DOHH2 (cell line): ENCODE measurements around the gene C12orf75.

ENCODE experiments used
- H3F3A ChIP-seq: fragments of 200-600 bp; sonication (generic), shearing (Covaris generic); 2 replicates; pipeline ENCODE4 v1.6.0; 2016; ENCODE audit warnings: antibody characterized with exemption, mild to moderate bottlenecking; ENCODE audit not compliant: control insufficient read depth, insufficient read depth
- H3K27ac ChIP-seq: fragments of 200-600 bp; sonication (generic); 2 replicates; pipeline ENCODE4 v1.5.1; 2014; ENCODE audit warnings: low read depth, mild to moderate bottlenecking, low read length, moderate library complexity
- H3K27me3 ChIP-seq: fragments of 200-600 bp; sonication (generic); 2 replicates; pipeline ENCODE4 v1.6.1; 2014; ENCODE audit warnings: mild to moderate bottlenecking, low read length, mixed read lengths; ENCODE audit not compliant: control insufficient read depth
- H3K36me3 ChIP-seq: fragments of 200-600 bp; sonication (generic); 2 replicates; pipeline ENCODE4 v1.6.1; 2014; ENCODE audit warnings: mild to moderate bottlenecking, low read length, moderate library complexity, mixed read lengths; ENCODE audit not compliant: control insufficient read depth
- H3K4me1 ChIP-seq: fragments of 200-600 bp; sonication (generic); 2 replicates; pipeline ENCODE4 v1.6.1; 2014; ENCODE audit warnings: mild to moderate bottlenecking, low read length, mixed read lengths; ENCODE audit not compliant: control insufficient read depth
- H3K4me2 ChIP-seq: fragments of 200-600 bp; sonication (generic); 2 replicates; pipeline ENCODE4 v1.6.0; 2014; ENCODE audit warnings: mild to moderate bottlenecking, low read length, moderate library complexity
- H3K4me3 ChIP-seq: fragments of 200-600 bp; sonication (generic); 2 replicates; pipeline ENCODE4 v1.5.1; 2014; ENCODE audit warnings: mild to moderate bottlenecking, low read length, mixed read lengths
- H3K79me2 ChIP-seq: fragments of 200-600 bp; sonication (generic); 2 replicates; pipeline ENCODE4 v1.6.1; 2014; ENCODE audit warnings: mild to moderate bottlenecking, low read length, mixed read lengths; ENCODE audit not compliant: control insufficient read depth
- H3K9me2 ChIP-seq: fragments of 200-600 bp; sonication (generic); replicated peaks from 2 replicates; pipeline ENCODE4 v1.6.1; 2014; ENCODE audit warnings: mild to moderate bottlenecking, low read length, mixed read lengths; ENCODE audit not compliant: control insufficient read depth
- H3K9me3 ChIP-seq: fragments of 200-600 bp; sonication (generic); 2 replicates; pipeline ENCODE4 v1.6.1; 2014; ENCODE audit warnings: antibody characterized with exemption, low read length, mixed read lengths; ENCODE audit not compliant: control insufficient read depth, insufficient read depth
- H4K20me1 ChIP-seq: fragments of 200-600 bp; sonication (generic); 2 replicates; pipeline ENCODE4 v1.6.0; 2014; ENCODE audit warnings: low read depth, mild to moderate bottlenecking, antibody characterized with exemption, low read length, moderate library complexity; ENCODE audit not compliant: control insufficient read depth, insufficient read depth
- CTCF ChIP-seq: fragments of 200-600 bp; sonication (generic); IDR thresholded peaks from one replicate; pipeline ENCODE4 v1.5.1; 2014; ENCODE audit warnings: antibody characterized with exemption, mild to moderate bottlenecking, low read depth, low read length; ENCODE audit not compliant: poor library complexity, severe bottlenecking
- EZH2phosphoT487 ChIP-seq: fragments of 200-600 bp; sonication (generic); IDR thresholded peaks from 2 replicates; pipeline ENCODE4 v1.6.1; 2017; ENCODE audit warnings: borderline replicate concordance, mild to moderate bottlenecking, antibody characterized with exemption, low read length, moderate library complexity, mixed read lengths

C12orf75 gene

GRCh38 chr12:105315130-105315529 is 15.4 kb upstream of the C12orf75 start:
- no peaks in the 10 kb centered on the region for H3K9me2 ChIP-seq
- no peak overlapping the region for H3K4me2 ChIP-seq
- H3K9me3 ChIP-seq, result peaks cover 11% of the 10 kb centered on the region; the same call in 1 of the 2 replicates
- H3K4me3 ChIP-seq, result no peak overlapping the region
- H3K36me3 ChIP-seq, result no peaks in the 10 kb centered on the region
- H3F3A ChIP-seq, result no peaks in the 10 kb centered on the region
- no peaks in the 10 kb centered on the region for H3K4me1 ChIP-seq
- no peaks in the 10 kb centered on the region for H3K79me2 ChIP-seq
- no peak overlapping the region for H3K27ac ChIP-seq
- H4K20me1 ChIP-seq, result no peaks in the 10 kb centered on the region
- no peaks in the 10 kb centered on the region for H3K27me3 ChIP-seq
- no peak for TF ChIP-seq EZH2phosphoT487
- no peak for TF ChIP-seq CTCF

- H3K9me3 ChIP-seq, result peaks cover 11% of the 10 kb centered on the region; the same call in 1 of the 2 replicates
- TF ChIP-seq EZH2phosphoT487 (no peak), CTCF (no peak)
- H3K4me1 ChIP-seq, result peaks cover 2% of the 10 kb centered on the region
Observed at GRCh38 chr12:105315726-105316125, 14.8 kb upstream of the C12orf75 start.

GRCh38 chr12:105316931-105317852 is 13.3 kb upstream of the C12orf75 start:
- H3K36me3 ChIP-seq, result no peaks in the 10 kb centered on the region
- TF ChIP-seq EZH2phosphoT487 (no peak), CTCF (no peak)
- H3F3A ChIP-seq, result no peaks in the 10 kb centered on the region
- no peak overlapping the region for H3K4me2 ChIP-seq
- no peaks in the 10 kb centered on the region for H4K20me1 ChIP-seq
- peaks cover 11% of the 10 kb centered on the region; the same call in 1 of the 2 replicates for H3K9me3 ChIP-seq
- no peaks in the 10 kb centered on the region for H3K79me2 ChIP-seq
- no peak overlapping the region for H3K4me3 ChIP-seq
- H3K4me1 ChIP-seq, result peaks cover 17% of the 10 kb centered on the region
- H3K27me3 ChIP-seq, result no peaks in the 10 kb centered on the region
- no peaks in the 10 kb centered on the region for H3K9me2 ChIP-seq
- H3K27ac ChIP-seq, result no peak overlapping the region

More at GRCh38 chr12:105315726-105316125, 14.8 kb upstream of the C12orf75 start:
- H3K36me3 ChIP-seq, result no peaks in the 10 kb centered on the region
- no peaks in the 10 kb centered on the region for H3K27me3 ChIP-seq
- no peaks in the 10 kb centered on the region for H3K79me2 ChIP-seq
- H4K20me1 ChIP-seq, result no peaks in the 10 kb centered on the region
- no peaks in the 10 kb centered on the region for H3F3A ChIP-seq
- no peak overlapping the region for H3K4me3 ChIP-seq
- H3K9me2 ChIP-seq, result no peaks in the 10 kb centered on the region
- no peak overlapping the region for H3K4me2 ChIP-seq
- H3K27ac ChIP-seq, result no peak overlapping the region
